ENCODE results near the gene ICOS.
"Not testable (repeated sequence)": the region's sequence is repeated elsewhere in the genome, so short reads cannot be mapped to it uniquely, and the experiment has no call there.

The ICOS gene

GRCh38 chr2:203918264-203918663, 18.3 kb upstream of the ICOS start:
- no peak for DNase-seq (ENCODE audit: low read depth)

- DNase-seq (ENCODE audit: low read depth): no peak
Measured at GRCh38 chr2:203918839-203919238, 17.7 kb upstream of the ICOS start.

GRCh38 chr2:203925512-203926158, 10.9 kb upstream of the ICOS start:
- DNase-seq (ENCODE audit: low read depth): no peak

- DNase-seq (ENCODE audit: low read depth): no peak
Measured at GRCh38 chr2:203928849-203929248, 7.7 kb upstream of the ICOS start.

GRCh38 chr2:203931262-203931661, 5.3 kb upstream of the ICOS start:
- DNase-seq (ENCODE audit: low read depth): not testable (repeated sequence)

- peak; percentile 15 for DNase-seq (ENCODE audit: low read depth)
Measured at GRCh38 chr2:203934041-203934492, 2.5 kb upstream of the ICOS start.

GRCh38 chr2:203934711-203935438, 1.7 kb upstream of the ICOS start:
- no peak for DNase-seq (ENCODE audit: low read depth)

- no peak for DNase-seq (ENCODE audit: low read depth)
Measured at GRCh38 chr2:203935568-203935967, 995 bp upstream of the ICOS start.

GRCh38 chr2:203936949-203937348, 386 bp downstream of the ICOS start:
- no peak for DNase-seq (ENCODE audit: low read depth)

GRCh38 chr2:203937788-203938187, 1.2 kb downstream of the ICOS start:
- no peak for DNase-seq (ENCODE audit: low read depth)

GRCh38 chr2:203940039-203940438, 3.5 kb downstream of the ICOS start:
- DNase-seq (ENCODE audit: low read depth): no peak

GRCh38 chr2:203943493-203944382, 7.2 kb downstream of the ICOS start:
- DNase-seq (ENCODE audit: low read depth): not testable (repeated sequence)

- DNase-seq (ENCODE audit: low read depth): no peak
Measured at GRCh38 chr2:203948733-203949132, 12.2 kb downstream of the ICOS start.

GRCh38 chr2:203949228-203949627, 12.7 kb downstream of the ICOS start:
- no peak for DNase-seq (ENCODE audit: low read depth)

GRCh38 chr2:203951366-203951902, 14.9 kb downstream of the ICOS start:
- DNase-seq (ENCODE audit: low read depth): no peak

GRCh38 chr2:203959265-203959664, 22.7 kb downstream of the ICOS start:
- DNase-seq (ENCODE audit: low read depth): no peak

GRCh38 chr2:203959672-203960071, 23.1 kb downstream of the ICOS start:
- peak; percentile 5 for DNase-seq (ENCODE audit: low read depth)

- DNase-seq (ENCODE audit: low read depth): no peak
Measured at GRCh38 chr2:203960811-203961210, 24.2 kb downstream of the ICOS start.

GRCh38 chr2:203965190-203965589, 28.6 kb downstream of the ICOS start:
- DNase-seq (ENCODE audit: low read depth): not testable (repeated sequence)

GRCh38 chr2:203971251-203971650, 34.7 kb downstream of the ICOS start:
- DNase-seq (ENCODE audit: low read depth): no peak

GRCh38 chr2:203972066-203972465, 35.5 kb downstream of the ICOS start:
- no peak for DNase-seq (ENCODE audit: low read depth)

GRCh38 chr2:203973000-203973399, 36.4 kb downstream of the ICOS start:
- DNase-seq (ENCODE audit: low read depth): no peak
